Activated T-cell treated with anti-CD3 and anti-CD28 coated beads for 1 hour (primary cell): ENCODE measurements around the gene OR9Q2.
"Not testable (repeated sequence)": the region's sequence is repeated elsewhere in the genome, so short reads cannot be mapped to it uniquely, and the experiment has no call there.

Experiments
- DNase-seq: peaks from one replicate; pipeline ENCODE4 v3.0.0-alpha.2; 2020; ENCODE audit warnings: low read depth

Gene OR9Q2, protein sequence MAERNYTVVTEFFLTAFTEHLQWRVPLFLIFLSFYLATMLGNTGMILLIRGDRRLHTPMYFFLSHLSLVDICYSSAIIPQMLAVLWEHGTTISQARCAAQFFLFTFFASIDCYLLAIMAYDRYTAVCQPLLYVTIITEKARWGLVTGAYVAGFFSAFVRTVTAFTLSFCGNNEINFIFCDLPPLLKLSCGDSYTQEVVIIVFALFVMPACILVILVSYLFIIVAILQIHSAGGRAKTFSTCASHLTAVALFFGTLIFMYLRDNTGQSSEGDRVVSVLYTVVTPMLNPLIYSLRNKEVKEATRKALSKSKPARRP

GRCh38 chr11:58188770-58189169 lies at the start of gene OR9Q2:
Gene OR9Q2 (plus strand): TSS chr11:58189070. CDS start chr11:58190491, 1,421 bp downstream.
- DNase-seq = no peak

DNA sequence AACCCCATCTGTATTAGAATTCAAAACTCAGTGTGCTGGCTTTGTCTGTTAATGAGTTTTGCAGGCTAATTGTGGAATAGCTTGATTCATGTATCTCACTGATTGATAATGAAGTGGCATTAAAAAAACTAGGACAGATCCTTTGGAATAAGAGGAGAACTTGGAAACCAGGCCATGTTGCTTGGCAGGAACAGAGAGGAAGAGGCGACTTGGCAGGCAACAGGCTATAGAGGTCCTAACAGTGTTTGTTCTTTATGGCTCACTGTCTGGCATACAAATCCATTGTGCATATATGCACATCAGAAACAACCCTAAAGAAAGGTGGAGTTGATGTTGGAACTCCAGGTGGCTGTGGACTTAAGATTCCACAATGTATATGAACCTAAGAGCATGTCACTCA lies 46.1 kb upstream of the OR9Q2 start:
- no peak for DNase-seq

DNA sequence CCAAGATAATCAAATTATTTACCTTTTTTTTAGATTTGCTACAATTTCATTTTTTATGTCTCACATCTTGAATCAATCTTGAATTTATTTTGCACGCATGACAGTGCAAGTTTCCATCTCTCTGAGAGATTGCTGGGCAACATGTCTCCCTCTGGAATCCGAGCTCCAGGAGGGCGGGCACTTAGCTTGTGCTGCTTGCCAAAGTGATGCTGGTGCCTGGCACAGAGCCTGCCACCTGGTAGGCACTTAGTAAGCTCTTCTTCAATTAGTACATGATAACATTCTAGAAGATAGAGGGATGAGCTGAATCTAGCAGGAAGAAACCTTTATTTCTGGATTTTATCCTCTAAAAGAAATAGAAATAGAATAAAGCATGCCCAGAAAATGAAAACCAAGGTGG lies 36.1 kb upstream of the OR9Q2 start:
- no peak for DNase-seq

- no peak for DNase-seq
These were observed 24.5 kb upstream of the OR9Q2 start for GRCh38 chr11:58164389-58164788.

GRCh38 chr11:58164990-58165389 lies 23.9 kb upstream of the OR9Q2 start:
- no peak for DNase-seq

DNA sequence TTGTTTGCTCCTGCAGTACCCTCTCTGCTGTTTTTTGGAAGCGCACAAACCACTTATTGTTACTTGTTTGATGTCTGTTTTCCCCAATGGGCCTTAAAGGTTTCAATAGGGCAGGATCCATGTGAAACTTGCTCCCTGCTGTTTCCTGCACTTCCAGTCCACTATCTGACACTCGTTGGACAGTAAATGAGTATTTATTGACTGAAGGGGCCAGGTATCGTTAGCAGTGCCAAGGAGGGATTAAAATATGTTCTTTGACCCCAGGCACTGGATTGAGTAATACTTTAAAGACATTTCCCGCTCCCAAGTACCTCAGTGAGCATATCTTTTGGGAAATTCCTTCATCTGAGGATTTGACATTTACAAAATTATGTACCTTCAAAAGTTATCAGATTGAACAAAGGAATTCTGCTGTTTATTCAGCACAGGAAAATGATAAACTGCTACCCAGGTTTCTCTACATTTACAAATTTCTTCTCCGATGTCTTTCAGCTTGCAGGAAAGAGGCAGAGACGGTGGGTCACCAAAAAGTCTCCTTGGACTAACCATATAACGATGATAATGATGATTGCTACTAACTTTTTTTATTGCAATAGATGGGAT lies 23.3 kb upstream of the OR9Q2 start:
- no peak for DNase-seq

DNA sequence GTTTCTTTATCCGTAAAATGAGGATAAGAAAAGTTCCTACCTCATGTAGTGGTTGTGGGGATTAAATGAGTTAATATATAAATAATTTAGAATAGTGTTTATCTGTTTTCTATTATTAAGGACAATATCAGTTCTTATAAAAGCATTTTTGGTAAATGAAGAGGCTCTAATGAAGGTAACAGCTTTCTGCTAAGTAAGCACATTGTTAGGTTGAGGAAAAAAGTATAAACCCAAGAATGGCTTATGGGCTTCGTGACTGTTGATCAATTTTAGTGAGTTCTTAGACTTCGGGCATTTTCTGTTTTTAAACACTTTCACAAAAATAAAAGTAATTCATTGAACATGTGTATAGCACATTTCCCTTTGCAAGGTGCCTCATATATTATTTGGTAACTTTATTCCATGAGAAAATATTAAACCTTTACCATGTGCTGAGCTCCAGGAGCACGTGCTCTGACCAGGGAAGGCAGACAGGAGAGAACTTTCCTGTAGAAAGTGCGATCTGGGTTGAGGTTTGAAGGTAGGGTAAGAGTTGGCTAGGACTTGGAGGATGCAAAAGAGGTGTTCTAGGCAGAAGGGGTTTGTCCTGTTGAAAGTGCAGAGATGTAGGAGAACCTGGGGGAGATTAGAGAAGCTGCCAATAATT lies 11.3 kb upstream of the OR9Q2 start:
- DNase-seq = no peak

- no peak for DNase-seq
These were observed 10.4 kb upstream of the OR9Q2 start for GRCh38 chr11:58178444-58178843.

DNA sequence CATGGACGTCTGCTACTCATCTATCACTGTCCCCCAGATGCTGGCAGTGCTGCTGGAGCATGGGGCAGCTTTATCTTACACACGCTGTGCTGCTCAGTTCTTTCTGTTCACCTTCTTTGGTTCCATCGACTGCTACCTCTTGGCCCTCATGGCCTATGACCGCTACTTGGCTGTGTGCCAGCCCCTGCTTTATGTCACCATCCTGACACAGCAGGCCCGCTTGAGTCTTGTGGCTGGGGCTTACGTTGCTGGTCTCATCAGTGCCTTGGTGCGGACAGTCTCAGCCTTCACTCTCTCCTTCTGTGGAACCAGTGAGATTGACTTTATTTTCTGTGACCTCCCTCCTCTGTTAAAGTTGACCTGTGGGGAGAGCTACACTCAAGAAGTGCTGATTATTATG lies 9.2 kb upstream of the OR9Q2 start:
- no peak for DNase-seq

GRCh38 chr11:58186938-58187337 lies 1.9 kb upstream of the OR9Q2 start:
- no peak for DNase-seq

- no peak for DNase-seq
These were observed 3.4 kb downstream of the OR9Q2 start for GRCh38 chr11:58192229-58192628.

GRCh38 chr11:58193391-58193790 lies 4.5 kb downstream of the OR9Q2 start:
- no peak for DNase-seq

GRCh38 chr11:58195939-58196338 lies 7.1 kb downstream of the OR9Q2 start:
- DNase-seq = no peak

GRCh38 chr11:58199271-58199670 lies 10.4 kb downstream of the OR9Q2 start:
- no peak for DNase-seq

DNA sequence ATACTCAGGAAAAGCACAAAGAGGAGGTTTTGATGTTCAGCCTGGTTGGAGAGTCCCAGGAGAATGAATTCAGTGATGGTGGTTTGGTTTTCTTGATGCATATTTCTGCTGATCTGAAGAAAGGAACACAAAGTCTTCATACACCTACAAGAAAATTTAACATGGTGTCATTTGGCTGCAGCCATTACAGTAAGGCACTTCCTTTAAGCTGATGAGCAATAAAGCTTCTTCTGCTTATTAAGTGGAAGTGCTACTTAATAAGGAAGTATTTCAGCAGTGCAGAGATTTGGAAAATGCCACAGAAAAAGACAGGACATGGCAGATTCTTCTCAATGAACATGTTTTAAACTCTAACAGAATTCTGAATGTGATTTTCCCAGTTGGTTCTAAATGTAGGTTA lies 15.2 kb downstream of the OR9Q2 start, which contains the start of gene OR1S2:
Gene OR1S2 (minus strand): TSS at position 101 of the 400 bp plus-strand sequence. CDS start 0 bp downstream, at position 101.
- no peak for DNase-seq

DNA sequence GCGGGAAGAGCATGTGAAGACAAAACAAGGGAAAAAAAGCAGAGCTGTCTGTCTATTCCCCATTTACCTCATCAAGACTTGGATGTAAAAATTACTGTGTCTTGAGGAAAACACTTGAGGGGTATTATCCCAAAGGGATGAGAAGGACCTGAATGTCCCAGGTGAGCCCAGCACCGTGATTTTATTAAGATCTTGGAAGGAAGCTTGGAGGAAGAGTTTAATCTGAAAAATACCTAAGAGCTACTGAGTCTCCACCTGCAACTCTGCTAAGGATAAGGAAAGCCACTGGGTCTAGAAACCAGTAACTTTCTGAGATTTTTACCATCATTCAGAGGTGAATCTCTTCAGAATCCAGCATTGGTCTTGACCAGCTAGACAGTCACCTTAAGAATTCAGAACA lies 23.6 kb downstream of the OR9Q2 start, which contains the start of gene OR1S1:
Gene OR1S1 (plus strand): TSS at position 301 of the 400 bp plus-strand sequence.
- not testable (repeated sequence) for DNase-seq

DNA sequence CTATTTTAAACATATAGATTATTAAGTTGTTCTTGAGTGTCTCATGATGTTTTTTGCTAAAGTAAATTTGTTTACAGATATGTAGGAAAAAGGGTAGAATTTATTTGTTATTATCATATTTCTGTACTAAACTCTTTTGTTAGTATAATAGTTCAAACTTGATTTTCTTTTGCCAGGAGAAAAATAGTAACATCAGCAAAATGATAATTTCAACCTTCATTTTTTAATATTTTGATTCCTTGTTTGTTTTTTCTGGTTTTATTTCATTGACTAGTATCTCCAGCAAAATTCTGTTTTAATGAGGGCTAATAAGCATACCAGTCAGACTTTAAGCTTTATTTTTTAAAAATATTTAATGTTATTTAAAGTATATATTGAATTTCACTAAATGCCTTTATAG lies 27.6 kb downstream of the OR9Q2 start:
- no peak for DNase-seq

- no peak for DNase-seq
These were observed 33.9 kb downstream of the OR9Q2 start for GRCh38 chr11:58222721-58223120.

DNA sequence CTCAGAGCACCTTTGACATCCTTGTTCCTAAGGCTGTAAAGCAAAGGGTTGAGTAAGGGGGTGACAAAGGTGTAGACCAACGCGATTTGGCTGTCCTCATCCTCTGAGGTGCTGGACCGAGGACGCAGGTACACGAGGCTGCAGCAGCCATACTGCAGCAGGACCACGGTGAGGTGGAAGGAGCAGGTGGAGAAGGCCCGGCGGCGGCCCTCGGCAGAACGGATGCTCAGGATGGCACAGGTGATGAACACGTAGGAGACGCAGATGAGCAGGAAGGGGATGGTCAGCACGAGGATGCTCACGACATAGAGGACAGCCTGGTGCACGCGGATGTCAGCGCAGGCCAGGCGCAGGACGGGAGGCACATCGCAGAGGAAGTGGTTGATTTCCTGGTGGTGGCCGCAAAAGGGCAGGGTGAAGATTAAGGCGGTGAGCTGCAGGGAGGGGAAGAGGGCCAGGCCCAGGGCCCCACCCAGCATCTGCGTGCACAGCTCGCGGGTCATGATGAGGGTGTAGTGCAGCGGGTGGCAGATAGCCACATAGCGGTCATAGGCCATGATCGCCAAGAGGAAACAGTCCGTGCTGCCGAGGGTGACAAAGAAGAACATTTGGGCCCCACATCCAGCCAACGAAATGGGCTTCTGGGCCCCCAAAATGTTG lies 39.2 kb downstream of the OR9Q2 start:
- no peak for DNase-seq
